ENCODE data around the gene CENPP.

The CENPP gene

DNA sequence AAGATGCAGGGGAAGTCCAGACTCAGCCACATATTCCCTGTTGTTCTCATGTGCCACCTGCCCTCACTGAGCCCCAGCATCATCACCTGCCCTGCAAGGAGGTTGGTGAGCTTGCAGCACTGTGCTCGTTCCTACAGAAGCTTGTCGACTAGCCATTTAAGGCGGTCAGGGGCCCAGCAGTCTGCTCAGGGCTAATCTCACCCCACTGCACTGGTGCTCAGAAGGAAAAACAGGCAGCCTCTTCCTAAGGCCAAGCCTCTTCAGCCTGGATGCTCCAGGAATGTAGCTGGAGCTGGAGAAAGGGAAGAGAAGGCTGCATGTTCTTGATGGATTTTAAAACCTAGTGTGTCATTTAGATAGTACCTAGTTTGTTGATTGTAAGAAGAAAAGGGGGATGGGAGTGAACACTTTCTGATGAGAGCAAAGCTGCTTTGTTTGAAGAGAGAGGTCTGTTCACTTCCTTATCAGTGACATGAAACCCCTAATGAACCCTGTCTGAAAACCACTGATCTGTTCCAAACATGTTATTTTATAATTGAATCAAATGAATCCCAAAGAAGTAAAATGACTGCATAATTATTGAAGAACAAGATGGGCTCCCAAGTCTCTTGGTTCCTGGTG lies 167.1 kb downstream of the CENPP start:
- H3K27ac ChIP-seq (ENCODE audit: low read length) = no peak overlapping the region
- no peaks in the 10 kb centered on the region for H3K9me3 ChIP-seq (replicated peaks; ENCODE audit: insufficient read depth, low read length)
- no peaks in the 10 kb centered on the region for H3F3A ChIP-seq (ENCODE audit: insufficient read depth, low read length)
- no peaks in the 10 kb centered on the region for H3K79me2 ChIP-seq (ENCODE audit: low read length)
- H3K4me3 ChIP-seq (ENCODE audit: low read length) = no peak overlapping the region
- no peaks in the 10 kb centered on the region for H3K4me1 ChIP-seq (ENCODE audit: low read length)
- no peak for DNase-seq
- no peaks in the 10 kb centered on the region for H3K36me3 ChIP-seq (replicated peaks; ENCODE audit: insufficient read depth, low read length)
- H3K27me3 ChIP-seq (replicated peaks; ENCODE audit: insufficient read depth, low read length) = no peaks in the 10 kb centered on the region
- TF ChIP-seq, protein P1, sequence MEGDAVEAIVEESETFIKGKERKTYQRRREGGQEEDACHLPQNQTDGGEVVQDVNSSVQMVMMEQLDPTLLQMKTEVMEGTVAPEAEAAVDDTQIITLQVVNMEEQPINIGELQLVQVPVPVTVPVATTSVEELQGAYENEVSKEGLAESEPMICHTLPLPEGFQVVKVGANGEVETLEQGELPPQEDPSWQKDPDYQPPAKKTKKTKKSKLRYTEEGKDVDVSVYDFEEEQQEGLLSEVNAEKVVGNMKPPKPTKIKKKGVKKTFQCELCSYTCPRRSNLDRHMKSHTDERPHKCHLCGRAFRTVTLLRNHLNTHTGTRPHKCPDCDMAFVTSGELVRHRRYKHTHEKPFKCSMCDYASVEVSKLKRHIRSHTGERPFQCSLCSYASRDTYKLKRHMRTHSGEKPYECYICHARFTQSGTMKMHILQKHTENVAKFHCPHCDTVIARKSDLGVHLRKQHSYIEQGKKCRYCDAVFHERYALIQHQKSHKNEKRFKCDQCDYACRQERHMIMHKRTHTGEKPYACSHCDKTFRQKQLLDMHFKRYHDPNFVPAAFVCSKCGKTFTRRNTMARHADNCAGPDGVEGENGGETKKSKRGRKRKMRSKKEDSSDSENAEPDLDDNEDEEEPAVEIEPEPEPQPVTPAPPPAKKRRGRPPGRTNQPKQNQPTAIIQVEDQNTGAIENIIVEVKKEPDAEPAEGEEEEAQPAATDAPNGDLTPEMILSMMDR (IDR thresholded peaks at IDR 0.05; ENCODE audit: low read length) = no peak
- TF ChIP-seq EZH2 (optimal IDR thresholded peaks at IDR 0.05; ENCODE audit: low read depth, low read length) (no peak), EZH2phosphoT487 (IDR thresholded peaks at IDR 0.05; ENCODE audit: low read length) (no peak)
- no peaks in the 10 kb centered on the region for H3K9me2 ChIP-seq (replicated peaks; ENCODE audit: insufficient read depth, low read length)
- H3K4me2 ChIP-seq (ENCODE audit: low read depth, low read length) = no peak overlapping the region
- H4K20me1 ChIP-seq (ENCODE audit: insufficient read depth, low read length) = no peaks in the 10 kb centered on the region
- H2AFZ ChIP-seq (ENCODE audit: low read length) = no peak overlapping the region
- H3K9ac ChIP-seq (ENCODE audit: low read length) = no peak overlapping the region

DNA sequence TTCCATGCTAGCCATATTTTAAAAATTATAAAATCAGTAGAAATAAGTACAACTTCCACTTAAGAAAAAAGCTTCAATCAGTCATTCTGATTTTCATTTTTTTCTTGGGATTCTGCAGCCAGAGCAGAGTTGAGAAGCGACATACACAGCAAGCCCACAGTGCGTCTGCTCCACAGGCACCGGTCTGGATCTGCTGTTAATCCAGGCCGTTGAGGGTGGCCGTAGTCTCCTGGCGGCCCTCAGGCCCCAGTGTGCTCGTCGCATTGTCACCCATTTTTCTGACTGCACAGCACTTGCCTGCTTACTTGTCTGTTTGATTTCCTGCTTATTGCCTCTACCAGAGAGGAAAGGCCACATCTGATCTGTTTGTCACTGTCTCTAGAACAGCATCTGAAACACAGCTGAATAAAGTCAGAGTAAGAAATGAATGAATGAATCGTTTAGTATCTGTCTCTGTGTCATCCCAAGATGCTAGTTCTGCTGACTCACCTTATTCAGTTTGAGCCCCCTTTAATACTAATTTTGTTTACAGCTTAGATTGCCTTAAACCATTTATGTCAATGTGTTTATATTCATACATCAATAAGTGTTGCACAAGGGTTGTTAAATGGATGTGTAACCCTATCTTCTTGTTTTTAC lies 168.1 kb downstream of the CENPP start:
- no peaks in the 10 kb centered on the region for H3K79me2 ChIP-seq (ENCODE audit: low read length)
- no peak overlapping the region for H2AFZ ChIP-seq (ENCODE audit: low read length)
- H4K20me1 ChIP-seq (ENCODE audit: insufficient read depth, low read length) = no peaks in the 10 kb centered on the region
- no peaks in the 10 kb centered on the region for H3K9me3 ChIP-seq (replicated peaks; ENCODE audit: insufficient read depth, low read length)
- no peaks in the 10 kb centered on the region for H3K4me1 ChIP-seq (ENCODE audit: low read length)
- DNase-seq = no peak
- H3F3A ChIP-seq (ENCODE audit: insufficient read depth, low read length) = no peaks in the 10 kb centered on the region
- H3K9ac ChIP-seq (ENCODE audit: low read length) = no peak overlapping the region
- H3K27ac ChIP-seq (ENCODE audit: low read length) = no peak overlapping the region
- TF ChIP-seq, protein P1 (IDR thresholded peaks at IDR 0.05; ENCODE audit: low read length) = no peak
- TF ChIP-seq EZH2 (optimal IDR thresholded peaks at IDR 0.05; ENCODE audit: low read depth, low read length) = no peak
- no peak for TF ChIP-seq EZH2phosphoT487 (IDR thresholded peaks at IDR 0.05; ENCODE audit: low read length)
- H3K4me2 ChIP-seq (ENCODE audit: low read depth, low read length) = no peak overlapping the region
- no peaks in the 10 kb centered on the region for H3K36me3 ChIP-seq (replicated peaks; ENCODE audit: insufficient read depth, low read length)
- H3K9me2 ChIP-seq (replicated peaks; ENCODE audit: insufficient read depth, low read length) = no peaks in the 10 kb centered on the region
- no peaks in the 10 kb centered on the region for H3K27me3 ChIP-seq (replicated peaks; ENCODE audit: insufficient read depth, low read length)
- no peak overlapping the region for H3K4me3 ChIP-seq (ENCODE audit: low read length)

DNA sequence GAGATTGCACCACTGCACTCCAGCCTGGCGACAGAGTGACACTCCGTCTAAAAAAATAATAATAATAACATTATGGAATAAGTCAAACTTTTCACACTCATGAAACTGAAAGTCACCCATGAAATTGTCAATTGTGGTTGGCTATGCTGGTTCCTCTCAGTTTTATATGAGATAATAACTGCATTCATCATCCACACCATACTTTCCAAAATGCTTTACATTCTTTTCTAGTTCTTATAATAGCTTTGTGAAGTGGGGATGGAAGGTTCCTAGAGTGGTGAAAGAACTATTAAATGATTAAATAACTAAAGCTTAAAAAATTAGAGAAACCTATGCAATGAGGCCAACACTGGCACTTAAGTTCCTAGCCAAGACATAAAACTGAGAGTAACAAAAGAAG lies 169.1 kb downstream of the CENPP start:
- no peaks in the 10 kb centered on the region for H3K79me2 ChIP-seq (ENCODE audit: low read length)
- H2AFZ ChIP-seq (ENCODE audit: low read length) = no peak overlapping the region
- peak; percentile 36 for DNase-seq
- H4K20me1 ChIP-seq (ENCODE audit: insufficient read depth, low read length) = no peaks in the 10 kb centered on the region
- H3K9ac ChIP-seq (ENCODE audit: low read length) = no peak overlapping the region
- H3K4me1 ChIP-seq (ENCODE audit: low read length) = no peaks in the 10 kb centered on the region
- TF ChIP-seq, protein P1 (IDR thresholded peaks at IDR 0.05; ENCODE audit: low read length) = no peak
- no peak for TF ChIP-seq EZH2phosphoT487 (IDR thresholded peaks at IDR 0.05; ENCODE audit: low read length)
- TF ChIP-seq EZH2 (optimal IDR thresholded peaks at IDR 0.05; ENCODE audit: low read depth, low read length) = no peak
- H3K9me2 ChIP-seq (replicated peaks; ENCODE audit: insufficient read depth, low read length) = no peaks in the 10 kb centered on the region
- H3K36me3 ChIP-seq (replicated peaks; ENCODE audit: insufficient read depth, low read length) = no peaks in the 10 kb centered on the region
- H3F3A ChIP-seq (ENCODE audit: insufficient read depth, low read length) = no peaks in the 10 kb centered on the region
- no peak overlapping the region for H3K4me2 ChIP-seq (ENCODE audit: low read depth, low read length)
- H3K9me3 ChIP-seq (replicated peaks; ENCODE audit: insufficient read depth, low read length) = no peaks in the 10 kb centered on the region
- no peaks in the 10 kb centered on the region for H3K27me3 ChIP-seq (replicated peaks; ENCODE audit: insufficient read depth, low read length)
- H3K4me3 ChIP-seq (ENCODE audit: low read length) = no peak overlapping the region
- H3K27ac ChIP-seq (ENCODE audit: low read length) = no peak overlapping the region

Measured in MM.1S (cell line).